SIG-M5 (cell line): ENCODE results near the gene PDPK1.
"Not testable (repeated sequence)": the region's sequence is repeated elsewhere in the genome, so short reads cannot be mapped to it uniquely, and the experiment has no call there.

Source experiments
- DNase-seq: peaks from one replicate; lab custom pipeline; 2025; lab: John Stamatoyannopoulos, UW

The PDPK1 gene

DNA sequence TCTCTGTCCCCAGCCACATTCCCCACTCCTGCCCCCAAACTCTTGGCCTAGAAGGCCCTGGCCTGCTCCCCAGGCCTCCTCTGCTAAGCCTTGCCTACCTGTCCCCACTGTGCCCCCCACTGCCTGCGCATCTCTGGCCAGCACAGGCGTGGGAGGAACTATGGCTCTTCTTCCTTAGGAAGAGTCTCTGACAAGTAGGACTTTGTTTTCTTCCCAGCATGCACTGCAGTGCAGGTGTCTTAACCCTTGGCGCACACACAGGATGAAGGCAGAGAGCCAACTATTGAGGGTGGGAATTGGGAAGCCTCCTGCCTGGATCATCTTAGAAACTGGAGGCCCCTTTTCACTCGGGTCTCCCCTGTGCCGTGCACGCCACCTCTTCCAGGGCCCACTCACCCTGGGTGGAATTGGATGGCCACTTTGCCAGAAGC, 14.0 kb upstream of the PDPK1 start:
- no peak for DNase-seq

DNA sequence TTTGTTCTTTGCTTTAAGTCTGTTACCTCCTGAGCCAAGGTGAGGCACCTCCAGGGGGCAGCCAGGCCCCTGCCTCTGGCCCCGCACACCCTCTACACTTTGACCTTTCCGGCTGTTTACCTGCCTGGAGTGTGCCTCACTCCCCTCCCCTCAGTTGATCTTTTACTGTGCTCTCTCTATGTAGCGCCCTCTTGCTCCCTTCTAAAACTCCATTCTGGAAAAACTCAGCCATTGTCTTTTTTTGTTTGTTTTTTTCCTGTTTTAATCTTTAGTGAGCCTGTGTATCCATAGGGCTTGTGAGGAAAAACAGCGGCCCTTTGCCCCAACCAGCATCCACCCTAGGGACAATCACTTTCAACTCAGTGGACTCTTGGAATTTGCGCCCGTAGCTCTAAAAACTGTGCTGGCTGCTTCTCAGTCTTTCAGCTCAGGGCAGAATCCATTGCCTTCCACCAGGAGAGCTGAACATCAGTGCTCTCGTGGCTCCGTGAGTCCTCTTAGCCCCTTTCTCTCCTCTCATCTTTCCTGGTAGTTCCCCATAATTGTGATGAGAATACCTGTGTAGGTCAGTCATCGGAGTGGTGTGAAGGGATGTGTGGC, 13.4 kb upstream of the PDPK1 start:
- DNase-seq = no peak

DNA sequence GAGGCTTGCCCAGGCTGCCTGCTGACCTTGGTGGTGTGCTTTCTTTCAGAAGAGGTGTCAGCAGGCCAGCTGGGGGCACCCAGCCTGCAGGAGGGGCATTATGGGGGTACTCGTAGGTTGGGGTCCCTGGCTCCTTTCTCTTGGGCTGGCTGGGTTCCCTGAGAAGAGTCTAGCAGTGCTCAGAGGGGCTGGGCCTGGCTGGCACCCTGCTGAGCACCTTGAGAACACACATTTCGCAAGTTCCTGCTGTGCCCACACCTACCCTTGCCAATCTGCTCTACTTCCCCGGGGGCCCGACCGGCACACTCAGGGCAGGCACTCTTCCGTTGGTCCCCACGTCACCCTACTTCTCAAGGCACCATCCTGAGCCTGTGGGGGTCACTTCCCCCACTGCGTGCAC, 11.7 kb upstream of the PDPK1 start:
- no peak for DNase-seq

DNA sequence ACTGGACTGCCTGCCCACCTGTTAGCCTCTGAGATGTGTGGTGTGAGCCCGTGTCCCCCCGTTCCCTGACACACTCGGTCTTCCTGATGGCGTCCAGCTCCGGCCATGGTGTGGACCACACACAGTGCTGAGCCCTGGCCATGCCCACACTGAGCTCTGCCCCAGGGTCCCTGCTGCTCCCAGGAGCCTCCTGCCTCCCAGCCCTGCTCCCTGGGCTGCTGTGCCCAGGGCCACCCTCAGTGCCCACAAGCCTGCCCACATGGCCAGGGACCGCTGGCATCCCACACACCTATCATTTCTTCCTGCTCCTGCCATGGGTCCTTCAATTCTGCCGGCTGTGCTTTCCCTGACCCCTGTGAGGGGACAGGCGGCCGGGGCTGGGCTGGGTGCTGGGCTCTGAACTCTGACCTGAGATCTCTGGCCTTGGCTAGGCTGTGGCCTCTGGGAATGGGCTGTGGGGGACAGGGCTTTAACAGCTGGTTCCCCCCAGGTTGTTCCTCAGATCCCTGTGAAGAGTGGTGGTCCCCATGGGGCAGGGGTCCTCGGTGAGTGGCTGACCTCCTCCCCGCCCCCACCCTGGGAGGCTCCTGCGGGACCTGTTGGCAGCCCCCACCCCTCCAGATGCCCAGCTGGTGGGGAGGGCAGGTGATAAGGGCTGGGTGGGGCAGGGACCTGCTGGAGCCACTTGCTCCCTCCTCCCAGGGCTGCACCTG, 10.6 kb upstream of the PDPK1 start:
- no peak for DNase-seq

DNA sequence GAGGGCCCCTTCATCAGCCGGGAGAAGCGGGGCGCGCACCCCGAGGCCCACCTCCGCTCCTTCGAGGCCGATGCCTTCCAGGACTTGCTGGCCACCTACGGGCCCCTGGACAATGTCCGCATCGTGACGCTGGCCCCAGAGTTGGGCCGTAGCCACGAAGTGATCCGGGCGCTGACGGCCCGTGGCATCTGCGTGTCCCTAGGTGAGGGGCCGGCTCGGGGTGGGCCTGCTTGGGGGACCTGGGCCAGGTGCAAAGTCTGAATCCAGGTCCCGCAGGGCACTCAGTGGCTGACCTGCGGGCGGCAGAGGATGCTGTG, 10.1 kb upstream of the PDPK1 start:
- no peak for DNase-seq

DNA sequence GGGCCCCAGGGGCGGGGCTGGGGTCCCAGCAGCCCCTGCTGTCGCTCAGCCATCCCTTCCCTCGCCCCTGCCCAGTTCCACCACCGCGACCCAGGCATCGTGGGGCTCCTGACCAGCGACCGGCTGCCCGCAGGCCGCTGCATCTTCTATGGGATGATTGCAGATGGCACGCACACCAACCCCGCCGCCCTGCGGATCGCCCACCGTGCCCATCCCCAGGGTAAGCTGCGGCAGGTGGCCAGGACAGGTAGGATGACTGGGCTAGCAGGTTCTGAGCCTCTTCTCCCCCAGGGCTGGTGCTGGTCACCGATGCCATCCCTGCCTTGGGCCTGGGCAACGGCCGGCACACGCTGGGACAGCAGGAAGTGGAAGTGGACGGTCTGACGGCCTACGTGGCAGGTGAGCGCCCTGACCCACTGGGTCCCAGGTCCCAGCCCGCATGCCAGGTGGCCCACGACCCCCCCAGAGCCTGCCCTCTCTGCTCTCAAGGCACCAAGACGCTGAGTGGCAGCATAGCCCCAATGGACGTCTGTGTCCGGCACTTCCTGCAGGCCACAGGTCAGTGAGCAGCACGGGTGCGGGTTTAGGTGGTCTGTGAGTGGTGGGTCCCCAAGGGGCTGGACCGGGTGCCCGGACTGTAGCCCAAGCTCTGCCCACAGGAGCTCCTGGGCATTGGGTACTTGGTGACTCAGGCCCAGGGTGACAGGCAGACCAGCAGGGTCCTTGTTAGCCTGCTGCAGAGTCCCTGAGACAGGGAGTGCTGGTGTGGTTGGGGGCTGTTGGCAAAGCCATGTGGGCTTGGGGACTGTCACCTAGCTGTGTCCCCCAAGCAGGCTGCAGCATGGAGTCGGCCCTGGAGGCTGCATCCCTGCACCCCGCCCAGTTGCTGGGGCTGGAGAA, 9.4 kb upstream of the PDPK1 start:
- no peak for DNase-seq

DNA sequence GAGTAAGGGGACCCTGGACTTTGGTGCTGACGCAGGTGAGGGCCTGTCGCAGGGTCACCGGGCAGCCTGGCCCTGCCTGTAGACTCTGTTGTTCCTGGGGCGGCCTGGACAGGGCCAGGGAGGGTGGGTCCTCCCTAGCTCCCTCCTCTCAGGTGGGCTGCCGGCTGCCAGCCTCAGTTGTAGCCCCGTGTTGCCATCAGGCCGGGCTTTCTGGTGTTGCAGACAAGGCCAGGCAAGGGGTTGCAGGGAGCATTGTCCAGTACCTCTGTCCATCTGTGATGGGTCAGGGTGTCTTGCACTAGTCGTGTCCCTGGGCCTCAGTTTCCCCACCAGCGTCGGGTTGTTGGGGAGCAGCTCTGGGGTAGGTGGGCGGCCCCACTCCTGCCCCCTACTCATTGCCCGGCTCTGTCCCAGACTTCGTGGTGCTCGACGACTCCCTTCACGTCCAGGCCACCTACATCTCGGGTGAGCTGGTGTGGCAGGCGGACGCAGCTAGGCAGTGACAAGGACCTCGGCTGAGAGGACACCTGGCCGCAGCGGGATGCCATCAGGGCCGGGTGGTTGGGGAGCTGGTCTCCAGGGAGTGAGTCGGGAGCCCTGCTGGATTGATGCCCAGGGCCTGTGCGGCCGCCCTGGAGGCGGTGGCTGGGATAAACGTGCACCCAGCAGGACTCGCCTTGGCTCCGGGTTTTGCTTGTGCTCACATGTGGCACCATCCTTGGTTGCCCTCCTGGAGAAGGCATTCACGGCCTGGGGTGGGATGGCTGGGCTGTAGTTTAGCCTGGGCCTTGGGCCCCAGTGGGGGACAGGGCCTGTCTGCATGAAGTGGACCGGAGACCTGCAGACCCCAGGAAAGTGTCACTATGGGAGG, 8.5 kb upstream of the PDPK1 start:
- DNase-seq = no peak

DNA sequence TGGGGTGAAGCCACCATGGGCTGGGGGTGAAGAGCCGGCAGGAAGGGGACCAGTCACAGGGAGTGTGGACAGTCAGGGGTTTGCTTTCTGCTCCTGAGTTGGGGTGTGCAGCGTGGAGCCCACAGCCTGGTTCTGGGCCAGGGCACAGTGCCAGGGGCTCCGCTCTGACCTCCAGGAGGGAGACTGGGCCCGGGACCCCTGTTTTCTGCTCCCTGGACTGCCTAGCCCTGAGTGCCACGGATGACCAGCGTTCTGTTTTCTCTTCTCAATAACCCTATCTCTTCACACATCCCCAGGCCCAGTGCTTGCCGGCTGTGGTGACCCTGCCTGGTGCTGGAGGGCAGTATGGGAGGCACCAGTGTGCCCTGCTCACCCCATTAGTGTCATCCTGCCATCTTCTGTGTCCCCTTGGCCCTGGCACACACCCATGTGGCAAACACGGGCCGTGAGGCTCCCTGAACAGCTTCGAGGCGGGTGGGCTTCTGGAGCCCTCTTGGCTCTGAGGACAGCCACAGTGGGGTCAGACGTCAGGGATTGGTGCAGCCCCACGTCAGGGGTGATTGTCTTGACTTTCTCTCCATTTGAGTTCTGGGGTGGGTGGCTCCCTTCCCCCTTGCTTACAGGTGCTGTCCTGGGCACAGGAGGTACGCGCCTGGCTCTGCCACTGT, 7.7 kb upstream of the PDPK1 start:
- DNase-seq = no peak

DNA sequence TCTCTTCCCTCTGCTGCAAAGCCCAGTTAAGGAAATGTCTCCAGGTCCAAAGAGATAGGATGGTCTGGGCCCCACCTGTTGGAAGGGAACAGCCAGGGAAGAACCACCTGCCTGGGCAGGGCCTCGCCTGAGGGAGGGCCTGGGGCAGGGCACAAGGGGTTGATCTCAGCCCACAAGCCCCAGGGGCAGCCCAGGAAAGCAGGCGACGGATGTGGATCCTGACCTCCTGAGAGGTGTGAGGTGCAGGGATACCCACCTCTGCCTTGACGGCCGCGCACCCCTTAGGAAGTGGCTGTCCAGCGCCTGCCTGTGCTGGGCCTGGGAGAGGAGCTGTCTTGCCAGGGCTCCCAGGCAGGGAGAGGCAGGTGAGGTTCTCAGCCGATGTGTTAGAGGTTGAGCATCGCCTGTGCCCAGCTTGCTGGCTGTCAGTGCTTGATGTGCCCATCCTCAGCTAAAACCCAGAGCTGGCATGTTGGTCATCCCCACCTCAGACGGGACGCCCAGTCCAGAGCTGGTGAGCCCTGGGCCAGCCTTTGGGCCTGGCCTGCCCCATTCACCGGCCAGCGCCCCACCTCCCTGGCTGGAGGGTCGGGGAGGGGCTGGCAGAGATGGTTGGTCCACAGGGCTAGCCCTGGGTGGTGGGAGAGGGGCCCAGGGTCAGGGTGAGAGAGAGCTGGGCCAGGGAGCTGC, 7.0 kb upstream of the PDPK1 start:
- no peak for DNase-seq

DNA sequence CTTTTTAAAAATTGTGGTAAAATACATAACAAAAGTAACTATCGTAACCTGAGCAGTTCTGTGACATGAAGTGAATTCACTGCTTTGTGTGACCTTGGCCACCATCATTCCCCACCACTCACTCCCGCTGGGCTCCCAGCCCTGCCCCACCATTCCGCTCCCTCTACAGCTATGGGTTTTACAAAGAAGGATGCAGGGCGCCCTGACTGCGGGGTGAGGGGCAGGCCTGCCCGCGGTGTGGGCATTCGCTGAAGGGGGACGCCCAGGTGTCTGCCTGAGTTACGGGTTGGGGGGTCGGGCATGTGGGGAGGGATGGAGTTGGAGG, 6.5 kb upstream of the PDPK1 start, which contains the start of gene CEMP1:
TSS of gene CEMP1 (minus strand) at position 38 of the 325 bp plus-strand sequence. CDS start 335 bp downstream, outside the sequence.
- DNase-seq = no peak

DNA sequence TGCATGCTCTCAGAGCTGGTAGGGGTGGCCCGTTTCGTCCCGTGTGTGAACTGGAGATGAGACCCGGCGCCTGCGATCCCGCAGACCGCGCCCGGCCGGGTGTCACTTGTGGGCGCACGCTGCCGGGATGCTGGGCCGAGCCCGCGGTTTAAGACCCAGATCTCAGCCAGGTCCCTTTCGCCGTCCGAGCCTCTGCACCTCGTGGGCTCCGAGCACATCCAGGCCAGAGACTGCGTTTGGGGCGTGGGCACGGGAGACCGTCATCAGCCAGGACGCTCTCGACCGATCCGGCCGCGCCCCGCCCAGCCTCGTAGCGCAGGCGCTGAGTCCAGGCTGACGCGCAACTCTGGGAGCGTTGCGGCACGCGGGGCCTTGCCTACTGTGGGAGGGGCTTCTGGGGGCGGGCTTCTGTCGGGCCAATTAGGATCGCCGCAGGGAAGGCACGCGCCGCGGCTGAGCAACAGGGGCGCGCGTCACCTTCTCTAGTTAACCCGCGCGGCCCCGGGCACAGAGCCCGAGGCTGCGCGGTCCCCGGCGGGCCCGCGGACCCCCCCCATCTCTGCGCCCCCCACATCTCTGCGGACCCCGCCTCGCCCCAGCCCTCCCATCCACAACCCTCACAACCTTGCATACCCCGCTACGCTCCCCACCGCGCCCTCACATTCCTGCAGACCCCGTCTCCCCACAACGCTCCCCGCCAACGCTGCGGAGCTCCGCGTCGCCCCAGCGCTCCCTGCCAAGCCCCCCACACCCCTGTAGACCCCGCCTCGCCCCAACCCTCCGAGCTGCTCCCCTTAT, 5.9 kb upstream of the PDPK1 start:
- DNase-seq = peak; percentile 47

DNA sequence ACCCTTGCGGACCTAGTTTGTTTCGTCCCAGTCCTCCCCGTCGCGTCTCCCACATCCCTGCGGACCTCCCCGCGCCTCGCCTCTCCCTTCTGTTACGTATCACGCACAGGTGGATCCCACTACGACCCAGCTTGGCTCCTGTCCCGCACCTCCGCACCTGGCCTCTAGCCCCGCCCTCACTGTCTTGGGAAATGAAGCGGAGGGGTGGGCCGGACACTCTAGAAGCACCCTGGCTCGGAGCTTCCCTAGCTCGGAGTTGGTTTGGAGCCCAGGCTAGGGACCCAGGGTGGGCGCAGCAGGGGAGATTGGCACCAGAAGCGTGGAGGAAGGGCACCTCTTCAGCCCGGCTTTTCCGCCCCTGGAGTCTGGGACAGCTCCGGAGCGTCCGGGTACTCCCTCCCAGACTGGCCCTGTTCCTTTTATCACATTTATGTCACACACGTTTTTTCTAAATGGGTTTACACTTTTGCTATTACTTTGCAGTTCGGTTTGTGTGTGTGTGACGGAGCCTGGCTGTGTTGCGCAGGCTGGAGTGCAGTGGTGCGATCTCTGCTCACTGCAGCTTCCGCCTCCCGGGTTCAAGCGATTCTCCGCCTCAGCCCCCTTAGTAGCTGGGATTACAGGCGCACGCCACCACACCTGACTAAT, 5.2 kb upstream of the PDPK1 start:
- DNase-seq = no peak

DNA sequence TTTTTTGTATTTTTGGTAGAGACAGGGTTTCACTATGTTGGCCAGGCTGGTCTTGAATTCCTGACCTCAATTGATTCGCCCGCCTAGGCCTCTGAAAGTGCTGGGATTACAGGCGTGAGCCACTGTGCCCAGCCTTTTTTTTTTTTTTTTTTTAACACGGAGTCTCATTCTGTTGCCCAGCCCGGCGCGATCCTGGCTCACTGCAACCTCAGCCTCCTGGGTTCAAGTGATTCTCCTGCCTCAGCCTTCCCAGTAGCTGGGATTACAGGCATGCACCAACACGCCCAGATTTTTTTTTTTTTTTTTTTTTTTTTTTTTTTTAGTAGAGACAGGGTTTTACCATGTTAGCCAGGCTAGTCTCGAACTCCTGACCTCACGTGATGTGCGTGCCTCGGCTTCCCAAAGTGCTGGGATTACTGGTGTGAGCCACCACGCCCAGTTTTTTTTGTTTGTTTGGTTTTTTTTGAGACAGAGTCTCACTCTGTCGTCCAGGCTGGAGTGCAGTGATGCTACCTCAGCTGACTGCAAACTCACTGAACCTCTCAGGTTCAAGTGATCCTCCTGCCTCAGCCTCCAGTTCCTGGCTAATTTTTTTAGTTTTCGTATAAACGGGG, 4.6 kb upstream of the PDPK1 start:
- DNase-seq = not testable (repeated sequence)

DNA sequence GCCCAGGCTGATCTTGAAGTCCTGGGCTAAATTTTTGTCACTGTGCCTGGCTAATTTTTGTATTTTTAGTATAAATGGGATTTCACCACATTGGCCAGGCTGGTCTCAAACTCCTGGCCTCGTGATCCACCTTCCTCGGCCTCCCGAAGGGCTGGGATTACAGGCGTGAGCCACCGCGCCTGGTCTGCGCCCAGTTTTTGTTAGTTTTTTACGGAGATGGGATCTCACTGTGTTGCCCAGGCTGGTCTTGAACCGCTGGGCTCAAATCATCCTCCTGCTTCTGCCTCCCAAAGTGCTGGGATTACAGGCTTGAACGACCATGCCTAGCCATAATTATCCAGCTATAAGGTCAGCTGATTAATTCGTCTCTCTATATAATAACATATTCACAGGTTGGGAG, 3.9 kb upstream of the PDPK1 start:
- no peak for DNase-seq

DNA sequence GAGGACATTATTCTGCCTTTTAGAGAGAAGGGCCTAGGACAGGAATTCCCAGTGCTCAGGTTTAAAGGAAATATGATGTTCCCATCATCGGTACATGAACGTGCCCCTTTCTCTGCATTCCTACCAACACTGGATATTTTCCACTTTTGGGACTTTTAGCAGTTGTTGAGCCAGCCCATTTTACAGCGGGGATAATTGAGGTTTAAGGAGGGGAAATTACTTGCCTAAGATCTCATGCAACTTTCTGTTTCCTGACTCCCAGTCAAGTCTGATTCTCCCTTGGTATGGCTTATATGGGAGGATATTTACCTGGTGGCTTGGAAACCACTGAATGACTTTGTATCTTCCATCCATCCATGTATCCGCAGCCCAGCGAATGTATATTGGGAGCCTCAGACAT, 3.5 kb upstream of the PDPK1 start:
- not testable (repeated sequence) for DNase-seq

DNA sequence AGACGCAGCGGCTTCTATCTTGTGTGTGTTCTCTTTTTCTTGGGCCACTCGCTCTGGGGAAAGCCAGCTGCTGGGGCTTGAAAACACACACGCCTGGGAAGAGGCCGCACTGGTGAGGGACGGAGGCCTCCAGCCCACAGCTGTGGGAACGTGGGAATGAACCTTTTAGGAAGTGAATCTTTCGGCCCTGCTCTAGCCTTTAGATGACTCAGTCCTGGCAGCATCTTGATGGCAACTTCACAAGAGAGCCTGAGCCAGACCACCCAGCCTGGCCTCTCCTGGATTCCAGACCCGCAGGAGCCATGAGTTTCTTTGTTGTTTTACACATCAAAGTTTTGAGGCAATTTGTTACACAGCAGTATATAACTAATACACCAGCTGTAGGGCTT, 2.2 kb upstream of the PDPK1 start:
- no peak for DNase-seq

DNA sequence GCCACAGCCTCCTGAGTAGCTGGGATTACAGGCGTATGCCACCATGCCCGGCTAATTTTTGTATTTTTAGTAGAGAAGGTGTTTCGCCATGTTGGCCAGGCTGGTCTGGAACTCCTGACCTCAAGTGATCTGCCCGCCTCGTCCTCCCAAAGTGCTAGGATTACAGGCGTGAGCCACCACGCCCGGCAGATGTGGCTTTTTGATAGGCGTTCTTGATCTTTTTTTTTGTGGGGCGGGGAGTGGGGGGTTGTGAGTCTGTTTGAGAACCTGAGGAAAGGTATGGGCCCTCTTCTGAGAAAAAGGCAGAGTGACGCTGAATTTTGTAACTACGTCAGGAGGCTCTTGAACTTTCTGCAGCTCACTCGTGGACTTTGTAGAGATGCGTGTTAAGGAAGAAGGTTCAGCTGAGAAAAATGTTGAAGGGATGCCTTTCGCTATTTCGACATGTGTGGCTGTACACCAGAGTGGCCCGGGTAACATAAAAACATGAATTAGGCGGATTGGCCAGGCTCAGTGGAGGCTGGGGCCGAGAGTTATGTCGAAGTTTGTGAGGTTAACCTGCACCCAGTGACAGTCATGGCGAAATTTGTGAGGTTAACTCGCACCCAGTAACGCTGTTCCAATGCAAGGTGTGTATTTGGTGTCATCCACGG, 1.5 kb downstream of the PDPK1 start:
- DNase-seq = not testable (repeated sequence)

DNA sequence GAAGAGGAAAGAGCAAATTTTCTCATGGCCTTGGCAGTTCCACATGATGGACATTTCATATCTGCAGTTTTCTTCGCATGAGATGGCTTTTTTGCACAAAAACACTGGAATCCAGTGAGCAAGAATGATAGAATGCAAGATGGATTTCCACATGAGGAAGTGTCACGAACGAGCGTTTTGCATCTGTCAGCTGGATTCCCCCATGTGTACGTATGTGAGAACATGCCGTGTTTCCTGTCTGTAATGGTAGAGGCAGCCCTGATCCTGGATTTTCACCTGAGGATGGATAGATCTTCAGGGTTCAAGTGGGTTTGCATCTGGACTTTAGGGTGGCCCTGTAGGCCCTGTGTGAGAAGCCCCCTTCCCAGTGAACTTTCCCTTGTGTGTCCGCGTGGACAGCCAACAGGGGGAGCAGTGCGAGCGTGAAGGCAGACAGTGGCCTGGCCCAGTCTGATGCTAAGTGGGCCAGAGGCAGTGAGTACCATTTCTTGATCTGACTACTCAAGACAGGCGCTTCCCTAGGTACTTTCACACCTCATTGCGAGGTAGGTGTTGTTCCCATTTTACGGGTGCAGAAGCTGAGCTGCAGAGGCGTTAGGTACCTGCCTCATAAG, 2.1 kb downstream of the PDPK1 start:
- not testable (repeated sequence) for DNase-seq
